Activated CD4-positive, alpha-beta memory T cell treated with anti-CD3 and anti-CD28 coated beads, Interleukin-2, amount 10 ng/mL, durations not matched to agents 7 days and 5 days (primary cell): Measurements from ENCODE around the gene FAM9C. TPM values are rescaled to one million over a fixed set of nuclear protein-coding genes. Genes with fewer than 3 reads are reported as not detected.
"Not testable (repeated sequence)": the region's sequence is repeated elsewhere in the genome, so short reads cannot be mapped to it uniquely, and the experiment has no call there.

ENCODE experiments used
- CTCF ChIA-PET: fragments of 350-600 bp; sonication (Branson Sonifier 250); formaldehyde crosslinking; loops from one replicate; lab custom pipeline; 2021; ENCODE audit warnings: antibody characterized with exemption, inconsistent platforms; lab: Charles Lee
- POLR2A ChIA-PET: fragments of 350-600 bp; sonication (Branson Sonifier 250); formaldehyde crosslinking; loops from one replicate; lab custom pipeline; 2021; ENCODE audit warnings: antibody characterized with exemption; lab: Charles Lee
- DNase-seq: peaks from one replicate; pipeline ENCODE4 v3.0.0-alpha.2; 2020
- H3K27ac Mint-ChIP-seq: one replicate; pipeline ENCODE4 v1.8.0; 2021; ENCODE audit warnings: mild to moderate bottlenecking, mixed read lengths
- H3K27me3 Mint-ChIP-seq: one replicate; pipeline ENCODE4 v1.8.0; 2021; ENCODE audit warnings: mixed read lengths
- H3K36me3 Mint-ChIP-seq: one replicate; pipeline ENCODE4 v1.8.0; 2021; ENCODE audit warnings: low read depth, mixed read lengths
- H3K4me1 Mint-ChIP-seq: one replicate; pipeline ENCODE4 v1.8.0; 2021; ENCODE audit warnings: mixed read lengths
- H3K4me3 Mint-ChIP-seq: one replicate; pipeline ENCODE4 v1.8.0; 2021; ENCODE audit warnings: mild to moderate bottlenecking, mixed read lengths
- H3K9me3 Mint-ChIP-seq: one replicate; pipeline ENCODE4 v1.8.0; 2021; ENCODE audit warnings: mixed read lengths
- total RNA-seq, 2 experiments: library from RNA; stranded (reverse); gene quantifications; one replicate each; pipeline ENCODE4 v1.2.3, GENCODE V29; 2021

The FAM9C gene
- total RNA-seq = not detected

DNA sequence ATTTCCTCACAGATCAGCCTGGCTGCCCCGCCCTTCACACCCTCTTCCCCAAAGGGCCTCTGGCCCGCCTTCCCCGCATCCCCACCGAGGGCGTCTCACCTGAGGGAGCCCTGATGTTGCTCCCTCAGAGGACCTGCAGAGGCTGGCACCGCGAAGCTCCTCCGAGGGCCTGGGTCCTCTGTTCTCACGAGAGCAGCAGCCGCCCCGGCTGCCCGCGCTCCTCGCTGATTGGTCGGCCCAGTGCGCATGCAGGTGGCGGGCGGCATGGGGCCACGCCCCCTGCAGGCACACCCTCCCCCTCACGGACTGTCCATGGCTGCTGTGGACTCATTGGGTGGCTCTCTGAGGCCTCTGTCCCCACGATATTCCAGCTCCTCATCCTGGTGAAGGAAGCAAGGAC lies at the start of gene FAM9C:
Gene FAM9C, minus strand, starts transcription at position 180 of the 400 bp plus-strand sequence. CDS start 831 bp downstream, outside the sequence.
- H3K4me1 Mint-ChIP-seq = peaks cover 28% of the 10 kb centered on the region
- no peak within 1 kb of the TSS for H3K4me3 Mint-ChIP-seq
- CTCF ChIA-PET = no interaction called here
- no peak for DNase-seq
- peaks cover 4% of the 10 kb centered on the region for H3K9me3 Mint-ChIP-seq
- POLR2A ChIA-PET = interaction anchor here (1.0 kb wide), 1 partner anchor 31 kb away, joined by 3 read pairs; no protein-coding TSS in a partner anchor
- H3K27me3 Mint-ChIP-seq = no peaks in the 10 kb centered on the region
- H3K36me3 Mint-ChIP-seq = peaks cover 5% of the 10 kb centered on the region
- H3K27ac Mint-ChIP-seq = no peak within 1 kb of the TSS

DNA sequence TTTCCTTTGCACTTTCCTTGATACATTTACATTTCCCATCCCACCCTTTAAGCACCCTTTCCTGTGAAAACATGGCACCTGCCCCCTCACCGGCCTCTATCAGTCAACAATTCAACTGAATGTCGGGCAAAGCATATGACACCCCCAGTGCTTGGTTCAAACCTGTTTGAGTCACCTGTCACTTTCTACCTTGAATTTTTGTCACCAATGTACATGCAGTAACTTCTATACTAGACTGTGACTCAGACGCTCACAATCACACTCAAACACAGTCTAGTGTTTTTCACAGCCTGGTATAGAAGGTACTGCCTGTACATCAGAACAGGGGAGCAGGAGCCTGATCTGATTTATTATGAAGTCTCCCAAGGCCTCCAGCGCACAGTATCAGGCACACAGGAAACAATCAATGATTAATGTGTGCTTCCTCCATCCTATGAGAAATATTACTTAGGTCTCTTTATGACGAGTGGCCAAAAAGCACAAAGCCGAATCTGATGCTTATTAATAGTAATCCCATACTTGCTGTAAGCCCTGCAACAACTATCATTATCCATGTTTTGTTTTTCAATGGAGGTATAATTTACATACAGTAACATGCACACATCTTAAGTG lies 49.2 kb upstream of the FAM9C start:
- peak overlapping the region; percentile 99 for H3K27ac Mint-ChIP-seq
- POLR2A ChIA-PET = interaction anchor here (1.0 to 24.1 kb wide), 9 partner anchors 42 to 642 kb away, joined by 3 to 1502 read pairs (median 29); partner anchors contain the start of gene TMSB4X
- peaks cover 87% of the 10 kb centered on the region for H3K4me1 Mint-ChIP-seq
- H3K4me3 Mint-ChIP-seq = peak overlapping the region; percentile 80
- H3K27me3 Mint-ChIP-seq = no peaks in the 10 kb centered on the region
- no peak for DNase-seq
- no peaks in the 10 kb centered on the region for H3K9me3 Mint-ChIP-seq
- H3K36me3 Mint-ChIP-seq = peaks cover 7% of the 10 kb centered on the region
- CTCF ChIA-PET = interaction anchor here (0.6 to 13.0 kb wide), 9 partner anchors 29 to 398 kb away, joined by 3 to 273 read pairs (median 11); partner anchors contain the start of gene TMSB4X

GRCh38 chrX:13092455-13092941 lies 48.1 kb upstream of the FAM9C start:
- H3K4me1 Mint-ChIP-seq = peaks cover 90% of the 10 kb centered on the region
- H3K27me3 Mint-ChIP-seq = no peaks in the 10 kb centered on the region
- ChIA-PET CTCF (interaction anchor here (0.6 to 13.0 kb wide), 30 partner anchors 9 to 561 kb away, joined by 3 to 273 read pairs (median 5); partner anchors contain the start of genes TCEANC and TMSB4X), POLR2A (interaction anchor here (0.6 to 24.1 kb wide), 14 partner anchors 9 to 643 kb away, joined by 3 to 1502 read pairs (median 18); partner anchors contain the start of gene TMSB4X)
- peak; percentile 90 for DNase-seq
- H3K4me3 Mint-ChIP-seq = peak overlapping the region; percentile 80
- H3K9me3 Mint-ChIP-seq = no peaks in the 10 kb centered on the region
- peak overlapping the region; percentile 99 for H3K27ac Mint-ChIP-seq
- H3K36me3 Mint-ChIP-seq = peaks cover 2% of the 10 kb centered on the region

DNA sequence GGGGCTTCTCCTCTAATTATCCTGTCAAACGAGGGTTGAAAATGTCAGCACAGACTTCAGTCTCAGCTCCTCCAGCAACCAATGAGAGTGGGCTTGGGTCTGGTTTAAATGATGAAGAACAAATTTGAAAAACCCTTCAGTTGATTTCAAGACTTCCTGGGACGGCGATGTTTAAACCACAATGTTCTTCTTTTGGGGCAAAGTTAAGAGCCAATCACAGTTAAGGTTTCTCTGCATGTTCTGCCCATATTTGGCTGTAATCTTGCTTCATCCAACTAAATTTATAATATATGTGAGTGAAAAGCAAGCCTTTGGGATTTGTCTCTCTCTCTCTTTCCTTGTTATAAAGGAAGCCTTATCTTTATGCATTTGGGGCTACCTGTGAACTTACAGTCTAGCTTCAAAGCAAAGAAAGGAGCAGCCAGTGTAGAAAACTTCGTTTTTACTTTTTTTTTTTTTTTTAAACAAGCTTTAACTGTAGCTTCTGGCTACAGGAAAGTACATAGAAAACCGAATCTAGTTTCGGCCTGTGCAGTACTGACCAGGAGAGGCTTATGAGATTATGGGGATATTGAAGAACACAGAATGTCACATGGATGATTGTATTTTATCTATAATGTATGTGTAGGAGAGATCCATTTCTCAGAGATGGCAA lies 46.8 kb upstream of the FAM9C start:
- Mint-ChIP-seq H3K36me3 (no peaks in the 10 kb centered on the region), H3K27ac (peak overlapping the region; percentile 99), H3K4me1 (peaks cover 92% of the 10 kb centered on the region), H3K27me3 (no peaks in the 10 kb centered on the region), H3K4me3 (peak overlapping the region; percentile 62), H3K9me3 (no peaks in the 10 kb centered on the region)
- peak; percentile 38 for DNase-seq
- ChIA-PET POLR2A (interaction anchor here (0.8 to 24.1 kb wide), 11 partner anchors 13 to 645 kb away, joined by 3 to 1502 read pairs (median 29); partner anchors contain the start of genes OFD1, TMSB4X and TRAPPC2), CTCF (interaction anchor here (1.0 to 13.0 kb wide), 19 partner anchors 9 to 562 kb away, joined by 3 to 273 read pairs (median 8); partner anchors contain the start of genes TCEANC and TMSB4X)

- peak overlapping the region; percentile 62 for H3K4me3 Mint-ChIP-seq
- POLR2A ChIA-PET = interaction anchor here (0.8 to 24.1 kb wide), 10 partner anchors 13 to 645 kb away, joined by 3 to 1502 read pairs (median 70); partner anchors contain the start of genes OFD1, TMSB4X and TRAPPC2
- peaks cover 90% of the 10 kb centered on the region for H3K4me1 Mint-ChIP-seq
- H3K27me3 Mint-ChIP-seq = no peaks in the 10 kb centered on the region
- H3K36me3 Mint-ChIP-seq = no peaks in the 10 kb centered on the region
- CTCF ChIA-PET = interaction anchor here (1.0 to 13.0 kb wide), 14 partner anchors 9 to 416 kb away, joined by 3 to 273 read pairs (median 10); partner anchors contain the start of gene TMSB4X
- DNase-seq = no peak
- H3K27ac Mint-ChIP-seq = peak overlapping the region; percentile 99
- no peaks in the 10 kb centered on the region for H3K9me3 Mint-ChIP-seq
Measured at GRCh38 chrX:13090339-13091110, 46.1 kb upstream of the FAM9C start.

- Mint-ChIP-seq H3K36me3 (no peaks in the 10 kb centered on the region), H3K27me3 (no peaks in the 10 kb centered on the region), H3K9me3 (no peaks in the 10 kb centered on the region), H3K4me3 (peak overlapping the region; percentile 62), H3K4me1 (peaks cover 90% of the 10 kb centered on the region), H3K27ac (peak overlapping the region; percentile 99)
- CTCF ChIA-PET = interaction anchor here (1.0 to 13.0 kb wide), 7 partner anchors 8 to 139 kb away, joined by 3 to 273 read pairs (median 27); partner anchors contain the start of gene TMSB4X
- POLR2A ChIA-PET = interaction anchor here (1.4 to 24.1 kb wide), 7 partner anchors 12 to 646 kb away, joined by 3 to 1502 read pairs (median 177); partner anchors contain the start of gene TMSB4X
- no peak for DNase-seq
Measured at GRCh38 chrX:13090027-13090338, 45.6 kb upstream of the FAM9C start.

GRCh38 chrX:13088156-13088487 lies 43.7 kb upstream of the FAM9C start:
- Mint-ChIP-seq H3K27me3 (no peaks in the 10 kb centered on the region), H3K4me3 (peak overlapping the region; percentile 81), H3K27ac (peak overlapping the region; percentile 99), H3K4me1 (peaks cover 85% of the 10 kb centered on the region), H3K36me3 (no peaks in the 10 kb centered on the region), H3K9me3 (no peaks in the 10 kb centered on the region)
- DNase-seq = peak; percentile 49
- ChIA-PET POLR2A (interaction anchor here (1.3 to 24.1 kb wide), 9 partner anchors 10 to 647 kb away, joined by 3 to 1502 read pairs (median 111); partner anchors contain the start of genes OFD1, TMSB4X and TRAPPC2), CTCF (interaction anchor here (0.8 to 13.0 kb wide), 5 partner anchors 36 to 187 kb away, joined by 4 to 273 read pairs (median 9); partner anchors contain the start of gene TMSB4X)

DNA sequence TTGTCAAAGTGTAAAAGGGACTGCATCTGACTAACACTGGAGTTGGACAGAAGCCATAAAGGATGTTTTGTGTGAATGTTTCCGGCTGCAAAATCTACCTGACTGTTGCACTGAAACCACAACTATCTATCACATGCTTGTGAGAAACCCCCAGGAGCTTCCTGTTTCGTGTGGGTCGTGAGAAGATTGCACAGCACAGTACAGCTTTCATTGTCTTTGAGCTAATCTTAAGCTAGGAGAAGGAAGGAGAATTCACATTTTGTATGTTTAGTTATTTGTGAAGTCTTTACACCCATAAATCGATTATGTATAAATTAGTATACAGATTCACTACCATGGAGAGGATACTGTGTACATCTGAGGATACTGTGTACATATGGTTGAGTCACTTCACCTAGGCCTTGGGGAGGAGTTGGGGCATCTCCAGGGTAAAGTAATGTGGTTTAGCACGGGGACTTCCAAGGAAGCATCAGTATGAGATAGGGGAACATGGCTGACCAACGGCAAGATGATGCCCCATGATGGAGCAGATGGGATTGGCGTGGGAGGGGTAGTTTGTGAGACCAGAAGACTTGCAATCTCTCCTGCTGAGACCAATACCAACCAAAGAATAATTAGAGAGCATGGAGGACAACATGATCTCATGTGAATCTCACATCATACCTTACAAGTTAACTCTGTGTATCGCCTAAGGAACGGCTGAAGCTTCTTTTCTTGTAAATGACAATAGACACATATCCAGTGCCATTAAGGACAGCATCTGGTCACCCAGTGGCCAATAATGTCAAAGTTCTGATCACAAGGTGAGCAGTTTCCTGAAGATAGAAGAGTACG lies 43.1 kb upstream of the FAM9C start:
- peak; percentile 68 for DNase-seq
- Mint-ChIP-seq H3K36me3 (no peaks in the 10 kb centered on the region), H3K27me3 (no peaks in the 10 kb centered on the region), H3K9me3 (no peaks in the 10 kb centered on the region), H3K4me1 (peaks cover 85% of the 10 kb centered on the region), H3K27ac (peak overlapping the region; percentile 99), H3K4me3 (peak overlapping the region; percentile 81)
- ChIA-PET POLR2A (interaction anchor here (1.1 to 24.1 kb wide), 11 partner anchors 10 to 647 kb away, joined by 3 to 1502 read pairs (median 24); partner anchors contain the start of genes OFD1, TMSB4X and TRAPPC2), CTCF (interaction anchor here (0.7 to 13.0 kb wide), 8 partner anchors 36 to 401 kb away, joined by 3 to 273 read pairs (median 4); partner anchors contain the start of gene TMSB4X)

DNA sequence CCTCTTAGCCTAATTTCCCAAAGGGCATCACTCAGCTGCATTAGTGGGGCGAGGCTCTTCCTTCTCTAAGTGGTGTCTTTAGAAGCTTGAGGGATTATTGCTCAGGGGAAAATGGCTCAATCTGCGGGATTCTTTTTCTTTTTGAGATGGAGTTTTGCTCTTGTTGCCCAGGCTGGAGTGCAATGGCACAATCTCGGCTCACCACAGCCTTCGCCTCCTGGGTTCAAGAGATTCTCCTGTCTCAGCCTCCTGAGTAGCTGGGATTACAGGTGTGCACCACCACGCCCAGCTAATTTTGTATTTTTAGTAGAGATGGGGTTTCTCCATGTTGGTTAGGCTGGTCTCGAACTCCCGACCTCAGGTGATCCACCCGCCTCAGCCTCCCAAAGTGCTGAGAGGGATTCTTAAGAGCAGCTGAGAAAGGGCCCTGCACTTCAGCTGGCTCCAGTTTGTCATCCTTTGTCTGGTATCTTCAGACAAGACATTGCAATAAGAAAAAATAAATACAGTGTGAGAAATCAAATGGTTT lies 42.4 kb upstream of the FAM9C start:
- POLR2A ChIA-PET = interaction anchor here (0.8 to 24.1 kb wide), 12 partner anchors 9 to 648 kb away, joined by 3 to 1502 read pairs (median 16); partner anchors contain the start of genes OFD1, TMSB4X and TRAPPC2
- Mint-ChIP-seq H3K27ac (peak overlapping the region; percentile 99), H3K4me1 (peaks cover 87% of the 10 kb centered on the region), H3K4me3 (peak overlapping the region; percentile 81)
- CTCF ChIA-PET = interaction anchor here (0.9 to 13.0 kb wide), 6 partner anchors 35 to 401 kb away, joined by 3 to 273 read pairs (median 4); partner anchors contain the start of gene TMSB4X
- not testable (repeated sequence) for H3K9me3 Mint-ChIP-seq, DNase-seq, H3K27me3 Mint-ChIP-seq, H3K36me3 Mint-ChIP-seq

- peak overlapping the region; percentile 81 for H3K4me3 Mint-ChIP-seq
- H3K4me1 Mint-ChIP-seq = peaks cover 87% of the 10 kb centered on the region
- no peaks in the 10 kb centered on the region for H3K27me3 Mint-ChIP-seq
- CTCF ChIA-PET = interaction anchor here (0.9 to 13.0 kb wide), 3 partner anchors 99 to 135 kb away, joined by 4 to 273 read pairs (median 210); partner anchors contain the start of gene TMSB4X
- DNase-seq = no peak
- H3K36me3 Mint-ChIP-seq = no peaks in the 10 kb centered on the region
- peak overlapping the region; percentile 99 for H3K27ac Mint-ChIP-seq
- H3K9me3 Mint-ChIP-seq = no peaks in the 10 kb centered on the region
- POLR2A ChIA-PET = interaction anchor here (0.8 to 24.1 kb wide), 9 partner anchors 8 to 402 kb away, joined by 3 to 1502 read pairs (median 111); partner anchors contain the start of gene TMSB4X
Measured at GRCh38 chrX:13086076-13086475, 41.7 kb upstream of the FAM9C start.
